Ovary (tissue), 9 donors: Measurements from ENCODE around the gene UGCG. TPM values are rescaled to one million over a fixed set of nuclear protein-coding genes. Genes with fewer than 3 reads are reported as not detected.
"Not testable (repeated sequence)": the region's sequence is repeated elsewhere in the genome, so short reads cannot be mapped to it uniquely, and the experiment has no call there.

Experiments used
- DNase-seq, 5 donors: peaks; one replicate each; pipeline ENCODE4 v3.0.0-alpha.2; 2019 to 2020
- H3K27ac ChIP-seq, 2 donors: fragments of 200-600 bp; one replicate each; pipeline versions ENCODE4 v1.5.1 to v1.8.0; 2019 to 2022
- H3K27me3 ChIP-seq: fragments of 200-600 bp; one replicate; pipeline ENCODE4 v1.8.0; 2022
- H3K36me3 ChIP-seq: fragments of 200-600 bp; sonication (generic); one replicate; pipeline ENCODE4 v1.5.1; 2019
- H3K4me1 ChIP-seq: one replicate; pipeline ENCODE4 v1.8.1; 2013; ENCODE audit warnings: mild to moderate bottlenecking, moderate library complexity; ENCODE audit not compliant: insufficient read depth
- H3K4me3 ChIP-seq: fragments of 200-600 bp; sonication (generic); one replicate; pipeline ENCODE4 v1.5.1; 2017
- H3K9me3 ChIP-seq, 2 donors: fragments of 200-600 bp in 1 of 2; sonication (generic) in 1 of 2; one replicate each; pipeline versions ENCODE4 v1.5.1 to v1.8.1; 2013 to 2019; ENCODE audit warnings: mild to moderate bottlenecking in 1 of 2, moderate library complexity in 1 of 2
- CTCF ChIP-seq, 3 donors: fragments of 450-650 bp in 2 of 3; fragments of 200-600 bp in 1 of 3; IDR thresholded peaks; one replicate each; pipeline versions ENCODE4 v1.5.1 to v1.8.0; 2016 to 2022; ENCODE audit warnings: antibody characterized with exemption in 3 of 3, mild to moderate bottlenecking in 1 of 3
- EP300 ChIP-seq: sonication (generic); formaldehyde crosslinking; IDR thresholded peaks from one replicate; pipeline ENCODE4 v1.6.1; 2017; ENCODE audit warnings: antibody characterized with exemption
- POLR2A ChIP-seq: fragments of 450-650 bp; IDR thresholded peaks from one replicate; pipeline ENCODE4 v1.6.1; 2017; ENCODE audit warnings: antibody characterized with exemption, mild to moderate bottlenecking, moderate library complexity
- WGBS, 3 donors: extraction: QIAGEN DNeasy Blood & Tissue Kit in 1 of 3; methylation state at CpG; one replicate each; pipeline versions ENCODE4 v1.1.5 to v1.1.7; 2013 to 2017; 5-methylcytosine and 5-hydroxymethylcytosine counted together
- intact Hi-C, 4 donors: fragments of 100-400 bp; cut with DNase I; formaldehyde crosslinking; loops; one replicate each; pipeline versions ENCODE4 v1.11.0 to v1.15.1; 2022 to 2023
- polyA plus RNA-seq, 2 donors: library from polyadenylated mRNA; stranded (reverse); fragments of 200-250 nt in 1 of 2; fragments of 350-450 nt in 1 of 2; fragmentation: Illumina TruSeq in 1 of 2; extraction: RNeasy Lipid Tissue Mini Kit (QIAGEN cat#74804) in 1 of 2; gene quantifications; one replicate each; pipeline ENCODE4 v1.2.3, GENCODE V29; 2013 to 2014
- total RNA-seq, 7 donors: library from RNA; depleted of rRNA in 2 of 7; stranded (reverse); fragments of >200 nt in 2 of 7; fragmentation: NEBNext Ultra II Directional in 3 of 7; extraction: Animal tissue kit (Norgen Biotek cat#: 25700) in 3 of 7; gene quantifications; one replicate each; pipeline versions ENCODE4 v1.1.0 to v1.2.4, GENCODE V29; 2016 to 2023
- donor health status: DM: no; HTN: no; CAD: no; lungs with moderate emphysema.
- donor health status: DM: no; HTN: no; CAD: no.
- donor health status: Bipolar disorder and iron deficiency.
- donor health status: DM: yes; HTN: yes; CAD: no.
- donor health status: DM: no; HTN: no; CAD: no.
- donor health status: DM: yes; HTN: yes; CAD: no.

UGCG gene
- total and polyA plus RNA-seq, 9 donors: 13.1 to 74.1 (median 19.8) TPM

- Histone ChIP-seq H3K4me3 (no peak overlapping the region), H3K9me3 (no peaks in the 10 kb centered on the region), H3K27me3 (no peaks in the 10 kb centered on the region), H3K36me3 (no peaks in the 10 kb centered on the region), H3K27ac (no peak overlapping the region), H3K4me1 (peaks cover 2% of the 10 kb centered on the region)
- no peak for DNase-seq
- intact Hi-C loops: no loop called here
- WGBS, 3 donors: 96 to 98% (median 97%) methylated on average over 4 of the region's 4 CpGs
- TF ChIP-seq EP300 (no peak), CTCF (IDR thresholded peaks at IDR 0.05) (no peak), POLR2A (no peak)
Measured at GRCh38 chr9:111943200-111943599, 46.6 kb downstream of the UGCG start.

- no peak for DNase-seq
- 88 to 95% (median 93%) methylated on average over 3 of the region's 3 CpGs for WGBS, 3 donors
- Histone ChIP-seq H3K27ac (no peak overlapping the region), H3K4me1 (no peaks in the 10 kb centered on the region), H3K27me3 (no peaks in the 10 kb centered on the region), H3K4me3 (no peak overlapping the region), H3K9me3 (no peaks in the 10 kb centered on the region), H3K36me3 (no peaks in the 10 kb centered on the region)
- TF ChIP-seq EP300 (no peak), CTCF (IDR thresholded peaks at IDR 0.05) (no peak)
- intact Hi-C loops: no loop called here
Measured at GRCh38 chr9:111943746-111944145, 47.1 kb downstream of the UGCG start.

GRCh38 chr9:111944241-111944866, 47.7 kb downstream of the UGCG start:
- H3K4me1 ChIP-seq: no peaks in the 10 kb centered on the region

GRCh38 chr9:111945216-111945615, 48.6 kb downstream of the UGCG start:
- Histone ChIP-seq H3K36me3 (no peaks in the 10 kb centered on the region), H3K4me1 (no peaks in the 10 kb centered on the region), H3K4me3 (no peak overlapping the region), H3K27ac (no peak overlapping the region), H3K27me3 (no peaks in the 10 kb centered on the region), H3K9me3 (no peaks in the 10 kb centered on the region)
- no peak for DNase-seq
- no peak for TF ChIP-seq POLR2A
- intact Hi-C loops: no loop called here
- WGBS, 3 donors: 58 to 80% (median 62%) methylated on average over 3 of the region's 3 CpGs

More at GRCh38 chr9:111944241-111944866, 47.7 kb downstream of the UGCG start:
- TF ChIP-seq POLR2A: no peak
- no peak for TF ChIP-seq EP300
- TF ChIP-seq CTCF (IDR thresholded peaks at IDR 0.05): no peak
- intact Hi-C loops: no loop called here
- Histone ChIP-seq H3K36me3 (no peaks in the 10 kb centered on the region), H3K4me3 (no peak overlapping the region), H3K27me3 (no peaks in the 10 kb centered on the region), H3K27ac (no peak overlapping the region), H3K9me3 (no peaks in the 10 kb centered on the region)
- no peak for DNase-seq
- WGBS, 3 donors: 94 to 96% (median 94%) methylated on average over 3 of the region's 3 CpGs

- intact Hi-C loops, H3K4me1 ChIP-seq, DNase-seq, H3K27ac ChIP-seq, H3K27me3 ChIP-seq, H3K36me3 ChIP-seq, H3K4me3 ChIP-seq, H3K9me3 ChIP-seq: not testable (repeated sequence)
- 96 to 97% (median 96%) methylated on average over 21 of the region's 21 CpGs for WGBS, 3 donors
Measured at GRCh38 chr9:111948109-111948508, 51.5 kb downstream of the UGCG start.
